Urinary bladder (tissue), 4 donors: ENCODE data around the gene RPL14. TPM values are rescaled to one million over a fixed set of nuclear protein-coding genes. Genes with fewer than 3 reads are reported as not detected.
A peak's percentile ranks its signal among the peaks of the same experiment; 100 is the strongest.

Experiments
- DNase-seq: peaks from one replicate; pipeline ENCODE4 v3.0.0-alpha.2; 2015; ENCODE audit errors: extremely low spot score
- H3K27ac ChIP-seq: one replicate; pipeline ENCODE4 v1.5.1; 2013; ENCODE audit warnings: low read depth, mild to moderate bottlenecking, moderate library complexity
- H3K36me3 ChIP-seq: one replicate; pipeline ENCODE4 v1.6.1; 2013; ENCODE audit warnings: mild to moderate bottlenecking, moderate library complexity; ENCODE audit not compliant: insufficient read depth
- H3K4me1 ChIP-seq: one replicate; pipeline ENCODE4 v1.6.1; 2013; ENCODE audit warnings: mild to moderate bottlenecking, moderate library complexity; ENCODE audit not compliant: insufficient read depth
- H3K4me3 ChIP-seq: one replicate; pipeline ENCODE4 v1.5.1; 2013; ENCODE audit warnings: low read depth, low read length
- WGBS: extraction: QIAGEN DNeasy Blood & Tissue Kit; methylation state at CpG from one replicate; pipeline ENCODE4 v1.1.7; 2013; 5-methylcytosine and 5-hydroxymethylcytosine counted together
- polyA plus RNA-seq: library from polyadenylated mRNA; stranded (reverse); fragments of 200-250 nt; gene quantifications from one replicate; pipeline ENCODE4 v1.2.3, GENCODE V29; 2013
- total RNA-seq: library from RNA; depleted of rRNA; stranded (reverse); fragments of >200 nt; gene quantifications from one replicate; pipeline ENCODE4 v1.2.3, GENCODE V29; 2014
- donor health status: healthy with polysubstance abuse.
- donor health status: healthy.

The RPL14 gene
- total and polyA plus RNA-seq, 2 donors = 300 to 1,293 TPM

DNA sequence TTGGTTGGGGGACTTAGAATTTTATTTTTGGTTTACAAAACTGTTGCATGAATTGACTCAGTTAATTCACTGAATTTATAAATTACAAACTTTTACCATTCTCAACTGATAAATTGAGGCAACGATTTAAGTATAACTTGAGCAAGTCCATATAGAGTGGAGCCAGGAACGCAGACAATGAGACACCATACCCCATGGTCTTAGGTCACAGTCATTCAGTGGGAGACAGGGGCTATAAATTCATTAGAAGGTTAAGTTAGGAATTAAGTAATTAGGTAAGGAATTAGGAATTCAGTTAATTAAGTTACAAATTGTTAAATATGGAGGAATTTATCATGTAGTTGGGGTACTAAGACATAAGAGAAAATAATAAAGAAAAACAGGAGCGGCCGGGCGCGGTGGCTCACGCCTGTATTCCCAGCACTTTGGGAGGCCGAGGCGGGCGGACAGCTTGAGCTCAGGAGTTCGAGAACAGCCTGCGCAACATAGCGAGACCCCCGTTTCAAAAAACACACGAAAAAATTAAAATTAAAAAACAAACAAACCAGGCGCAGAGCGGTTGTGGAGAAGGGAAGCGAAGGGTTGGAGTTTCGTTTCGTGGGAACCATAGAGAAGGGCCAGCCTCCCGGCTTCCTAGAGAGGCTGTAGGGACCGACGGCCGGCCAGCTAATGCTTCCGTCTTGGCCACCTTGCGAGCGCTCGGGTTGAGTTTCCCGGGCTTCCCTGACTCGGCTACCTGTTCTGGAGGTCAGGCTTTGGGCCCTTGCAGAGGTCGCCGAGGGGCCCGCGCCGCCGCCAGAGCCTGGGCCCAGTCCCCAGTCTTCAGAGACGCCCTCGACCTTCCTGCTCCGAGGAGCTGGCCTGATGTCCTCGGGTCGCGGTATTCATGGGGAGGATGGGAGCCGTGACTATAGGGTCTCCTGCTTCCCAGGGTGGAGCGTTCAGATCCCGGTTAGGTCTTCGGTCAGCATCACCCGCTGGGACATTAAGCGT, 19.6 kb downstream of the RPL14 start, which contains the start of gene ZNF619:
TSS of gene ZNF619 (plus strand) at position 645 of the 993 bp plus-strand sequence. CDS start 858 bp downstream, outside the sequence.
- 11% methylated on average over 48 of the region's 48 CpGs for WGBS
- Histone ChIP-seq H3K4me1 (no peaks in the 10 kb centered on the region), H3K27ac (no peak within 1 kb of the TSS), H3K4me3 (peak within 1 kb of the TSS; percentile 92), H3K36me3 (peaks cover 3% of the 10 kb centered on the region)
- no peak for DNase-seq

DNA sequence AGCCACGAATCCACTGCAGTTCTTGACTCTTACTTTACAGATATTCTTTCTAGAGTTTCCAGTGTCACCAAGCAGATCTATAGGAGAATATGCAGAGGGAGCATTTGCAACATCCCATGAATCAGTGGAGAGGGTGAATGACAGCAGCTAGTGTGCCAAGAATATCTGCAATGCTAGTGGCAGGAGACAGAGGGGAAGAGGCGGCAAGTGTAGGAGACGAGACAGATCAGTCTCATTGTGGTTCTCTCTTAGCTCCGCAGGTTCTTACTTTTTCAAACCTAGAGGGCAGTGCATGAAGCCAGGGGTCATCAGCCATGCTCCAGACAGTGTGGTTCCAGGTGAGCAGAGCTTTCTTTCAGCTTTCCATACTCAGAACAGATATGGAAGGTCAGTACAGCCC, 20.5 kb downstream of the RPL14 start:
- no peak for DNase-seq
- H3K4me3 ChIP-seq = peak overlapping the region; percentile 92
- peaks cover 7% of the 10 kb centered on the region for H3K36me3 ChIP-seq
- WGBS = 55% methylated on average over 4 of the region's 4 CpGs
- H3K27ac ChIP-seq = no peak overlapping the region
- H3K4me1 ChIP-seq = no peaks in the 10 kb centered on the region

DNA sequence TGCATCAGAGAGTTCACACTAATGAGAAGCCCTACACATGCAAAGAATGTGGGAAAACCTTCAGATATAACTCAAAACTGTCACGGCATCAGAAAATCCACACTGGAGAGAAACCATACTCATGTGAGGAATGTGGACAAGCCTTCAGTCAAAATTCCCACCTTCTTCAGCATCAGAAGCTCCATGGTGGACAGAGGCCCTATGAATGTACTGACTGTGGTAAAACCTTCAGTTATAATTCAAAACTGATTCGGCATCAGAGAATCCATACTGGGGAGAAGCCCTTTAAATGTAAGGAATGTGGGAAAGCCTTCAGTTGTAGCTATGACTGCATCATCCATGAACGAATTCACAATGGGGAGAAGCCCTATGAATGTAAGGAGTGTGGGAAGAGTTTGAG, 30.0 kb downstream of the RPL14 start:
- Histone ChIP-seq H3K4me1 (no peaks in the 10 kb centered on the region), H3K27ac (no peak overlapping the region), H3K36me3 (peaks cover 6% of the 10 kb centered on the region), H3K4me3 (no peak overlapping the region)
- WGBS = 97% methylated on average over 3 of the region's 3 CpGs
- DNase-seq = no peak

DNA sequence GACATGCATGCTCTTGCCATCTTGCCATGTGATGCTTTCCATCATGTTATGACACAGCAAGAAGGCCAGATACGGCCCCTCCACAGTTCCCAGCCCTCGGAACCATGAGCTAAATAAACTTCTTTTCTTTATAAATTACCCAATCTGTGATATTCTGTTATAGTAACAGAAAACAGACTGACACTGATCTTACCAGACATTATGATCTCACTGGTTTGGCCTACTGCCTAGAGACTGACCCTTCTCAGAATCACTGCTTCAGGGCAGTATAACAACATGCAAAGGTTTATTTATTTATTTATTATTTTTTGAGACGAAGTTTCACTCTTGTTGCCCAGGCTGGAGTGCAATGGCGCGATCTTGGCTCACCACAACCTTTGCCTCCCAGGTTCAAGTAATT, 33.8 kb downstream of the RPL14 start:
- Histone ChIP-seq H3K4me1 (no peaks in the 10 kb centered on the region), H3K27ac (no peak overlapping the region), H3K36me3 (peaks cover 5% of the 10 kb centered on the region), H3K4me3 (no peak overlapping the region)
- DNase-seq = no peak
- 84% methylated on average over 5 of the region's 5 CpGs for WGBS

DNA sequence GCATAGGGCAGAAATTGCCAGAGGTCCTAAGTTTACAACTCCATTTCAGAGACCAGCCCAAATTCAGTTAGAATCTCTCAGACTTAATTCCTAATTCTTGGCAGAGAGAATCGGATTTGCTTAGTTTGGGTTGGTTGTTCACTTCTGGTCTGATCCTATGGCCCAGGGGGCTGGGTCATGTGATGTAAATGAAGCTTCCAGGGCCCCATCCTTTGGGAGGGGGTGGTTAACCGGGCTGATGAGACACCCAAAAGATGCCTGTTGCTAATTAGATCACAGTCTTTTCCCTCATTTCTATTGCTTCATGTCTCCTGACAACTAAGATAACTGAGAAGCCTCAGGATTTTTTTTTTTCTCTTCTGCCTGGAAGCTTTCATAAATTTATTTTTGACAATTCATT, 37.6 kb downstream of the RPL14 start:
- H3K36me3 ChIP-seq = no peaks in the 10 kb centered on the region
- H3K4me3 ChIP-seq = no peak overlapping the region
- DNase-seq = no peak
- no peaks in the 10 kb centered on the region for H3K4me1 ChIP-seq
- H3K27ac ChIP-seq = no peak overlapping the region
- 32% methylated on average over 2 of the region's 2 CpGs for WGBS

DNA sequence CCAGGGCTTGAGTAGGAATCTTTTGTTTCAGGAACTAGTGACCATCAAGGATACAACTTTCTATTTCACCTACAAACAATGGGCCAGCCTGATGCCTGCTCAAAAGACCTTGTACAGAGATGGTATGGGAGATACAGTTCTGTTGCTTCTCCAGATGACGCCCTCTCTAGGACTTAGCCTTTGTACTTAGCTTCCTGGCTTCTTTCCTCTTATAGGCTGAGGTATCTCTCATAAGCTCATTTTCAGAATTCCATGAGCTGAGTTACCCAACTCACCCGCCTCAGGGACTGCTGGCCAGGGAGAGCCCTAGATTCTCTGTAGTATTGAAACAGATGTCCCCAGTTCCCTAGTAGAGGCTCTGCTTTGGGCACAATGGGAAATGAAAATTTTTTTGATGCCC, 40.1 kb downstream of the RPL14 start:
- Histone ChIP-seq H3K4me3 (no peak overlapping the region), H3K4me1 (no peaks in the 10 kb centered on the region), H3K27ac (no peak overlapping the region), H3K36me3 (no peaks in the 10 kb centered on the region)
- DNase-seq = no peak
- 94% methylated on average over 2 of the region's 2 CpGs for WGBS

DNA sequence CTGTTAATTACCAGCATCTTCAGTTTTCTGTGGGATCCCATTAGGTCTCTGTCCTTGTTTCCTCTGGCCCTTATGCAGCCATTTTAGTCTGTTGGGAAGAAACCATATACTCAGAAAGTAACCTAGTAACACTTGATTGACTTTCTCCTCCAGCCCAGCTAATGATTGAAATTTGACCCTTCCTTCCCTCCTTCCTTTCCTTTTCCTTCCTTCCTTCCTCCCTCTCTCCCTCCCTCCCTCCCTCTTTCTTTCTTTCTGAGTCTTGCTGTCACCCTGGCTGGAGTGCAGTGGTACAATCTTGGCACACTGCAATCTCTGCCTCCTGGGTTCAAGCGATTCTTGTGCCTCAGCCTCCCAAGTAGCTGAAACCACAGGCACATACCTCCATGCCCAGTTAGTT, 42.8 kb downstream of the RPL14 start:
- no peaks in the 10 kb centered on the region for H3K4me1 ChIP-seq
- H3K36me3 ChIP-seq = no peaks in the 10 kb centered on the region
- WGBS = 95% methylated on average over 1 of the region's 1 CpG
- no peak for DNase-seq
- no peak overlapping the region for H3K4me3 ChIP-seq
- no peak overlapping the region for H3K27ac ChIP-seq

DNA sequence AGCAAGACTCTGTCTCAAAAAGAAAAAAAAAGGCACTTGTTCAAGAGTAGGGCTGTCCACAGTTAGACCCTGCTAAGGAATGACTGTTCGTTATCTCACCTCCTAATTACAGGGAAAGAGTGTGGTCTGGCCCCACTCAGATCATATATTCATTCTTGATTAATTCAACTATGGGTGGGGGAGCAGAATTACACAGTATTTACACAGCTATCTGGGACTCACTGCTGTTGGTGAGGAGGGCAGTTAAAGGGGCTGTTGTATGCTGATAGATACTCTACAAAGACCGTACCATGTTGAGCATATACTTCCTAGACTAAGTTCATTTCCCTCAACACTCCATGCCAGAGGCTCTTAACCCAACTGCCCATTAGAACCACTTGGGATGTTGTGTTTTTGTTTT, 44.9 kb downstream of the RPL14 start:
- 92% methylated on average over 2 of the region's 2 CpGs for WGBS
- Histone ChIP-seq H3K4me3 (no peak overlapping the region), H3K36me3 (no peaks in the 10 kb centered on the region), H3K4me1 (no peaks in the 10 kb centered on the region), H3K27ac (no peak overlapping the region)
- DNase-seq = no peak

DNA sequence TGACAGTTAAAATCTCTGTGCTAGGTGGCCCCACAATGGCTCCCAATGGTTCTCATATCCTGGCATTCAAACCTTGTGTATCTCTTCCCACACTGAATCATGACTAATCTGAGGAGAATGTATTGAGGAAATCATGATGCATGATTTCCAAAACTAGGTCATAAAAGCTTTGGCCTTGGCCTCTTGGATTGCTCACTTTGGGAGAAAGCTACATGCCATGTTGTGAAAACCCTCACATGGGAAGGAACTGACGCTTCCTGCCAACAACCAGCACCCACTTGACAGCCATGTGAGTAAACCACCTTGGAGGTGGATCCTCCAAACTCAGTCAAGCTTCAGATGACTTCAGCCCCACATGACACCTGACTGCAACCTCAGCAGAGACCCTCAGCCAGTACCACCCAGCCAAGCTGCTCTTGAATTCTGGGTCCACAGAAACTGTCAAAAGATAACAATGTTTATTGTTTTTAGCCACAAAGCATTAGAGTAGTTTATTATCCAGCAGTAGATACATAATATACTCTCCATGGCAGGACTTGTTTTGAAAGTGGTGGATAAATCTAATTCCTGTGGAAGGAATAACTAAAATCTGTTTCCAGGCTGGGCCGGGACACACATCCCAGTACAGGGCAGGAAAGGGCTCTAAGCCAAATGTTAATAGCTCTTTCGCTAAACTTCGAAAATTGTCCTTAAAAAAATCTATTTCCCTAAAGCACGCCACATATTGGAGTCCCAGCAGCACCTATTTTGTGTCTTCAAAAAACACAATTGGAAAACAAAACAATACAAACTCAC, 47.7 kb downstream of the RPL14 start:
- H3K36me3 ChIP-seq = no peaks in the 10 kb centered on the region
- H3K4me3 ChIP-seq = no peak overlapping the region
- H3K27ac ChIP-seq = no peak overlapping the region
- H3K4me1 ChIP-seq = no peaks in the 10 kb centered on the region
- 66% methylated on average over 5 of the region's 5 CpGs for WGBS
- no peak for DNase-seq

DNA sequence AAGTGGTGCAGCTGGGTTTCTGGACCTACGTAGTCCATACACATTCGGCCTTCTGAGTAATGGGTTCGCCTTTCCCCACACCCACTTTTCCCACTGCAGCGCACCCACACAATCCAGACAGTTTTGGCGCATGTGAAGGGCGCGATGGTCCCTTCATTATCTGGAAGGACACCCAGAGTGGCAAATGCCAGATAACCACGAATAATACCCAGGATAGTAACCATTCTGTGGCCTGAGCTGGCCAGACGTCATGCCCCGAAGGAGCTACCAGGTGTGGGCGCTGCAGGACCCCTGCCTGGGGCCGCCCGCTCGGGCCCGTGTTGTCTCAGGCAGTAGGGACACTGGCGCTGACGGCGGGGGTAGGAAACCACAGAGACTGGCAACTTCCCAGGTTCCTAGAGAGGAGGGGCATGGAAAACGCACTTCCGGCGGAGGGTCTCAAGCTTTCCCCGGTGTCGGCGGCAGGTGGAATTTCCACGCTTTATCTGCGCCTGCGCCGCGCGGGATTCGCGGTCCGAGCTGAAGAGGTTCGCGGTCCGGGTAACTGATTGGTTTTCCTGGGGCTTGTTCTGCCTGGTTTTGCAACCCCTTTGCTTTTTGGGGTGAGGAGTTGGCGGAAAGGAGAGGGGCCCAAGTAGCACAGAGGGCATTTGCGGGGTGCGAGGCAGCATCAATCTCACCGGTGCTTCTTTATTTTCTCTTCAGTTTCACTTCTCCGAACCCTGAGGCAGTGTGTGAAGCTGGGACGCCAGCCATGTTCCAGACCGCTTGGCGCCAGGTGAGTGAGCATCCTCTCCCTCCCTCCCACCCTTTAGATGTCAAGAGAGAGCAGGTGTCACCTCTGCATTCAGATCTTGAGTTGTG, 48.7 kb downstream of the RPL14 start, which contains the start of gene ZNF620:
TSS of gene ZNF620 (plus strand) at position 441 of the 864 bp plus-strand sequence. CDS start at position 755, 314 bp downstream.
- 6% methylated on average over 44 of the region's 44 CpGs for WGBS
- H3K4me3 ChIP-seq = peak within 1 kb of the TSS; percentile 48
- H3K4me1 ChIP-seq = no peaks in the 10 kb centered on the region
- peak; percentile 76 for DNase-seq
- H3K27ac ChIP-seq = peak within 1 kb of the TSS; percentile 27
- H3K36me3 ChIP-seq = no peaks in the 10 kb centered on the region

DNA sequence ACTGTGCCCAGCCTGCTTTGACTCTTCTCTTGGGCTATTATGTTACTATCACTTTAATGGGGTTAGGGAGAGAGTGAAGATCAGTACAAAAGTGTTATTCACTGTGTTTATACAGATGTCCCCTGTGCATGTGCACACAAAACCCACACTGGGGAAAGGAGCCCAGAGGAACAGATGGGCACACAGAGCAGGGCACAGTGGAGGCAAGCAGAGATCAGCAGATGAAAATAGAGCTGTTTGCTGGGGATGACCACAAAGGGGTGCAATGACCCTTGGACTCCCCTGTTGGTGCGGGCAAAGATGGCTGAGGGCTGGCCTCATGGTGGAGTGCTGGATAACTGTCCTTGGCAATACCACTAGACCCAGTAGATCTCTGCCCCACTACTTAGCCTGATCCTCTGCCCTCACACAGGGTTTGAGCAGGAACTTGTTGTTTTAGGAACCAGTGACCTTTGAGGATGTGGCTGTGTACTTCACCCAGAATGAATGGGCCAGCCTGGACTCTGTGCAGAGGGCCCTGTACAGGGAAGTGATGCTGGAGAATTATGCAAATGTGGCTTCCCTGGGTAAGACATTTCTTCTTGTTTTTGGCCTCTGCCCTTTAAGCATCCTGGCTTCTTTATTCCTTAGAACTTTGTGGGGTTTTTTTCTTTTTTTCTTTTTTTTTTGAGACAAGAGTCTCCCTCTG, 54.0 kb downstream of the RPL14 start:
- DNase-seq = no peak
- no peak overlapping the region for H3K27ac ChIP-seq
- no peaks in the 10 kb centered on the region for H3K4me1 ChIP-seq
- WGBS = 90% methylated on average over 1 of the region's 1 CpG
- no peaks in the 10 kb centered on the region for H3K36me3 ChIP-seq
- no peak overlapping the region for H3K4me3 ChIP-seq

DNA sequence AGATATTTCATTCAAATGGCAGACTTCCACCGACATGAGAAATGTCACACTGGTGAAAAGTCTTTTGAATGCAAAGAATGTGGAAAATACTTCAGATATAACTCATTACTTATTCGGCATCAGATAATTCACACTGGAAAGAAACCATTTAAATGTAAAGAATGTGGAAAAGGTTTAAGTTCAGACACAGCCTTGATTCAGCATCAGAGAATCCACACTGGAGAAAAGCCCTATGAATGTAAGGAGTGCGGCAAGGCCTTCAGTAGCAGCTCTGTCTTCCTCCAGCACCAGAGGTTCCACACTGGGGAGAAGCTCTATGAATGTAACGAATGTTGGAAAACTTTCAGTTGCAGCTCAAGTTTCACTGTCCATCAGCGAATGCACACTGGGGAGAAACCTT, 59.1 kb downstream of the RPL14 start:
- H3K27ac ChIP-seq = no peak overlapping the region
- H3K4me1 ChIP-seq = no peaks in the 10 kb centered on the region
- 88% methylated on average over 5 of the region's 5 CpGs for WGBS
- no peaks in the 10 kb centered on the region for H3K36me3 ChIP-seq
- no peak for DNase-seq
- no peak overlapping the region for H3K4me3 ChIP-seq
